C4-2B (cell line): Measurements from ENCODE around the gene ARSB.

ENCODE experiments used
- H3K27ac ChIP-seq: fragments of 450-650 bp; 2 replicates; pipeline ENCODE4 v1.5.1; 2017
- ZFX ChIP-seq: fragments of 450-650 bp; IDR thresholded peaks from 2 replicates; pipeline ENCODE4 v1.6.1; 2017
- TF ChIP-seq, protein P1 (sequence below): fragments of 450-650 bp; conservative IDR thresholded peaks from 2 replicates; pipeline ENCODE4 v1.5.1; 2017; ENCODE audit warnings: mild to moderate bottlenecking

The ARSB gene

DNA sequence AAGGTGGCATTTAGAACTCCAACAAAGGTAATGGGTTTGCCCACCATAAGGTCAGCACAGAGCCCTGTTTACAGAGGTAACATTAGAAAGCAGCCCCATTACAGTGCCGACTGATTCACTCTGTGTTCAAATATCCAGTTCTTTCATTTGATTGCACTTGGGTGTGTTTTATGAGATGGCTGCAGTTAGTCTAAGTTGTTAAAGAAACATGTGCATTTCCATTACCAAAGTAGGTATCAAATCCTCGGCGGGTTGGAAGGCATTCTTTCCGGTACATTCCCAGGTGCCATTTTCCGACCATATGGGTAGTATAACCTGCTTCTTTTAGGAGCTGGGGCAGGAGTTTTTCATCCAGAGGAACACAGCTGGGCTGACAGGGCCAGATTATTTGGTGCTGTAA, 16.3 kb downstream of the ARSB start:
- TF ChIP-seq, protein P1, sequence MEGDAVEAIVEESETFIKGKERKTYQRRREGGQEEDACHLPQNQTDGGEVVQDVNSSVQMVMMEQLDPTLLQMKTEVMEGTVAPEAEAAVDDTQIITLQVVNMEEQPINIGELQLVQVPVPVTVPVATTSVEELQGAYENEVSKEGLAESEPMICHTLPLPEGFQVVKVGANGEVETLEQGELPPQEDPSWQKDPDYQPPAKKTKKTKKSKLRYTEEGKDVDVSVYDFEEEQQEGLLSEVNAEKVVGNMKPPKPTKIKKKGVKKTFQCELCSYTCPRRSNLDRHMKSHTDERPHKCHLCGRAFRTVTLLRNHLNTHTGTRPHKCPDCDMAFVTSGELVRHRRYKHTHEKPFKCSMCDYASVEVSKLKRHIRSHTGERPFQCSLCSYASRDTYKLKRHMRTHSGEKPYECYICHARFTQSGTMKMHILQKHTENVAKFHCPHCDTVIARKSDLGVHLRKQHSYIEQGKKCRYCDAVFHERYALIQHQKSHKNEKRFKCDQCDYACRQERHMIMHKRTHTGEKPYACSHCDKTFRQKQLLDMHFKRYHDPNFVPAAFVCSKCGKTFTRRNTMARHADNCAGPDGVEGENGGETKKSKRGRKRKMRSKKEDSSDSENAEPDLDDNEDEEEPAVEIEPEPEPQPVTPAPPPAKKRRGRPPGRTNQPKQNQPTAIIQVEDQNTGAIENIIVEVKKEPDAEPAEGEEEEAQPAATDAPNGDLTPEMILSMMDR: no peak
- TF ChIP-seq ZFX: no peak
- no peak overlapping the region for H3K27ac ChIP-seq

DNA sequence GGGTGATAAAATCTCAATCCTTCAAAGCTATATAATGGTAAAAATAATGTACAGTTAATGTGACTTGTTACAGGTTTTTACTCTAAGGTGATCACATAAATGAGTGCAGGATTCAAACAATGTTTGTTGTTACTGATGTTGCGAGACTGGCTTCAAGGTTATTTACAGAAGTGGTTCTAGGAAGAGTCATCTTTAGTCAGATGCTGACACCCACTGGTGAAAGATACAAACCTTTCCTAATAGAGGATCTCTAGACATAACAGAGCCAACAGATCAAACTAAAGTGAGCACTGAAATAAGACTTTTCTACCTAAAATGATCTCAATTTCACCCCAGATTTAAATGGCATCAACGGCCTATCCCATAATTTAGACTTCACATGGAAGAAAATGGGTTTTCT, 20.2 kb downstream of the ARSB start:
- no peak overlapping the region for H3K27ac ChIP-seq
- TF ChIP-seq, protein P1: peak; percentile 66
- no peak for TF ChIP-seq ZFX

DNA sequence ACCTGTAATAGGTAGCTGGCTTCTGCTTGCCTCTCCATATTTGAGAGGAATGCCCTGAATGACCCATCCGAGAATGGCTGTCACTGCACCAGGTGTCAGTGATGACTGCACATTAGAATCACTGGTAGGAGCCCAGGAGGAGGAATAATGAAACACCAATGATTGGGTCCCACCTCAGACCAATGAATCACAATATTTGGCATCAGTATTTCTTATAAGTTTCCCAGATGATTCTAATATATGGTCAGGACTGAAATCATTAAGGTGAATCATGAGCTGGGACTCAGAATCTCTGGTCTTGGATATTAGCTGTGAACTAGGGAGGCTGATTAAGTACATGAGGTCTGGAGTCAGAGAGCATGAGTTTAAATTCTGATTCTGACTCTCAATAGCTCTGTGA, 23.4 kb downstream of the ARSB start:
- TF ChIP-seq, protein P1: no peak
- no peak overlapping the region for H3K27ac ChIP-seq

DNA sequence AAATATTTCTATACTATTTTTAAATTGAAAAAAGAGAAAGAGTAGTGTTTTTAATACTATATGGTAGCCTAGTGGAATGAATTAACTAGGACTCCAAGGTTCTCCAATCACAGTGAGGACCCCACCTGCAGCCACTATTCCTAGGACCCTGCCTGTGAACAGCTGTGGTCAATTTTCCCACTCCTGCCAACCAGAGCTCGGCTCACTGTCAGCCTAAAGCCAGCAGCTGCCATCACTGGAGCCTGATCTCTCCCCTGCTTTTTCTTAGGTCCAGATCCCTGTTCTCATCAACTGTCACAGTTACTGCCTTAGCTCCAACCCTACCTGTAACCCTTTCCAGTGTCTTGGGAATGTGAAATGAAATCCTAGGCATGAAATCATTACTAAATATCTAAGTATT, 25.3 kb downstream of the ARSB start:
- H3K27ac ChIP-seq: no peak overlapping the region
- TF ChIP-seq, protein P1: no peak
- TF ChIP-seq ZFX: no peak

DNA sequence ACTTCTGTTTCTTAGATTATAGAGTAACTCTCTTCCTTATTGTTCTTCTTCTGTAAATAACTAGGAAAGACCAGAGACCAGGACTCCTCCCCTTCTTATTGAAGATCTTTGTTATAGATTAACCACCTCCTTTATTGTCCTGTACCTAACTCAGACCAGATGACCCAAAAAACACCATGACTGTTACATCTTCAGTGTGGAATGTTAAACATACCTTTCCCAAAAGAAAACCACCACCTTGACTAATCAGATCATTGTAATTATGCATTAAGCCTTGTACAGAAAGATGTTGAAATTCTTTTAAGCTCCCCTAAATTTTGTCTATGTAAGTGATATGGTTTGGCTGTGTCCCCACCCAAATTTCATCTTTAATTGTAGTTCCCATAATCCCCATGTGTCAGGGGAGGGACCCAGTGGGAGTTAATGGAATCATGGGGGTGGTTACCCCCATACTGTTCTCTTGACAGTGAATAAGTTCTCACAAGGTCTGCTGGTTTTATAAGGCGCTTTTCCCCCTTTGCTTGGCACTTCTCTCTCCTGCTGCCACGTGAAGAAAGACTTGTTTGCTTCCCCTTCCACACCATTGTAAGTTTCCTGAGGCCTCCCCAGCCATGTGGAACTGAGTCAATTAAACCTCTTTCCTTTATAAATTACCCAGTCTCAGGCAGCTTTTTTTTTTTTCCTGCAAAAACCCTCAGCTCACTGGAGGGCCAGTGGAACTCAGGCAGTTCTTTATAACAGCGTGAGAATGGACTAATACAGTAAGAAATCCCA, 26.3 kb downstream of the ARSB start:
- no peak overlapping the region for H3K27ac ChIP-seq
- TF ChIP-seq ZFX: no peak
- TF ChIP-seq, protein P1: no peak

DNA sequence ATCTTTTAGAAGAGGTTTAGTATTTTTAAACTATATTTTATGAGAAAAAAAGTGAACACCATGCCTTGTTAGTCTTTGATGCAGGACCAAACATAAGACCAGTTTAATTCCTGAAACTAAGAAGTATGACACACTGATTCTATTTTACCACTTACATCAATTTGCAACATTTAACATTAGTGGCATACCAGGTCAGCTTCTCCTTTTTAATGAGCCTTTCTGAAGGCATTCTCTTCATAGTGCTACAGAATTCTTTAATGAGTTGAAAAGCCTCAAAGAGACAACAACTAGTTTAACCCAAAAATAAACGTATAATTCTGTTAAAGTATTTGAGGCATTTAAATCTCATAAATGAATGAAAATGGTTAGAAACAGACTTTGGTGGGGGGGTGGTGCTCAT, 28.2 kb downstream of the ARSB start:
- TF ChIP-seq, protein P1: no peak
- no peak for TF ChIP-seq ZFX
- H3K27ac ChIP-seq: no peak overlapping the region

DNA sequence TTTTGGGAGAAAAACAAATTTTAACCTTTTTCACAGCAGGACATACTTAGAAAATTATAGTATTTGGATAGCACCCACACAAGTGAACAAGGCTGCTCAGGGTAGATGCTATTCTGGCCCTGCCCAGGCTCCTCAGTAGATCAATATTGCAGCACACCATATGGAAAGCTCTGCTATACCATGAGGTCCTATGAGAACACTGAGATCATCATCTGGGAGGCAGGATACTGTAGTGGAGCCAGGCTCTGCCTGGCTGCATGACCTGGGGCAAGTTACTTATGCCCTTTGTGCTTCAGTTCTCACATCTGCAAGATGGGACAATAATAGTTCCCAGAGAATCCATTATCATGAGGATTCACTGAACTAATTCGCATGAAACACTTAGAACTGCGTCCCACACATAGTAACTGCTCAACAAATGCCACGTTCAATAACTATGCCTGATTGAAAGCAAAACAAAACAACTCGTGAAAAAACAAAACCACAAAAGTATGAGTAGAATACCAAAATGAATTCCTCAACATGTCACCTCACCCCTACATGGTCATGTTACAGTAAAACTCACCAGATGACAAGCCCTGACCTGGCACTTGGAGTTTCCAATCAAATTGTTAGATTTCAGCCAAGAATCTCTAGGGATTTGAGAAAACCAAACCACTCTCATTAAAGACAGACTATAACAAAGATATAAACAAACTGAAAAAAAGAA, 31.9 kb downstream of the ARSB start:
- H3K27ac ChIP-seq: no peak overlapping the region
- TF ChIP-seq, protein P1: no peak
- TF ChIP-seq ZFX: no peak
